Uterus (tissue), 2 donors: Measurements from ENCODE around the gene HSPA12A.

Experiments
- CTCF ChIP-seq, 4 experiments: fragments of 200-600 bp in 2 of 4; fragments of 450-650 bp in 2 of 4; sonication (generic) in 2 of 4; IDR thresholded peaks; one replicate each; pipeline ENCODE4 v1.5.1; 2016 to 2019; ENCODE audit warnings: antibody characterized with exemption in 4 of 4, mild to moderate bottlenecking in 2 of 4, moderate library complexity in 1 of 4
- POLR2A ChIP-seq, 2 donors: fragments of 450-650 bp; IDR thresholded peaks; one replicate each; pipeline ENCODE4 v1.6.1; 2016; ENCODE audit warnings: antibody characterized with exemption in 2 of 2, mild to moderate bottlenecking in 1 of 2, moderate library complexity in 1 of 2

GRCh38 chr10:116692225-116692624 lies 50.1 kb downstream of the HSPA12A start:
- TF ChIP-seq CTCF (IDR thresholded peaks at IDR 0.05): no peak
- no peak for TF ChIP-seq POLR2A (IDR thresholded peaks at IDR 0.05)
